ENCODE results near the gene DENND1B. TPM values are rescaled to one million over a fixed set of nuclear protein-coding genes. Genes with fewer than 3 reads are reported as not detected.

The DENND1B gene
- total and polyA plus RNA-seq, 2 experiments from 2014 or later, result 3.7 to 18.6 TPM

DNA sequence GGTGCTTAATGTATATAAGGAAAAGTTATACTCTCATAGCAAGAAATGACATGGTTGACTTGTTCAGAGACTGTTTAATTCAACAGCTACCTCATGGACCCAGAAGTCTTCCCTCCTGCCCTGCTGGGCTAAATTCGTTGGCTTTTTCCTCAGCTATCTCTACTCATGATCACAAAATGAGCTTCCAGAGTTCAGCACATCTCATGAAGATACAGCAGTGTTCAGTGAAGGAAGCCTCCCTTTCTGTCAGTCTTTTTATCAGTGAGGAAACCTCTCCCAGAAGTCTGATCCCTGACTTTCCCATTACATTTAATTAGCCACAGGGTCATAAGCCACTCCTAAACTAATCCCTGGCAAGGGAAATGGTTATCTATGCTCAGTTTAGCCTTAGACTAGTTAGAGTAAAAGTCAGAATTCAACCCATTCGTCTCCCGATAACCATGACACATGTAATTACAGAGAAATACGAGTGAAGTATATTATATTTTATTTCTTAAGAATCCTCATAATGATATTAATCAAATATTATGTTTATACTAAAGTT is 97.5 kb downstream of the DENND1B start:
- no peak overlapping the region for H3K4me3 ChIP-seq
- no peak overlapping the region for H3K27ac ChIP-seq
- 71% methylated on average over 4 of the region's 4 CpGs for WGBS (ENCODE audit: low lambda C conversion rate, missing lambda C conversion rate)
- H3K79me2 ChIP-seq, result peaks cover 7% of the 10 kb centered on the region
- H3K9me2 ChIP-seq (replicated peaks; ENCODE audit: insufficient read depth), result no peaks in the 10 kb centered on the region
- H3K4me1 ChIP-seq (ENCODE audit: insufficient read depth), result no peaks in the 10 kb centered on the region
- DNase-seq (ENCODE audit: low spot score), result no peak
- H2AFZ ChIP-seq, result no peak overlapping the region
- TF ChIP-seq, protein P1, sequence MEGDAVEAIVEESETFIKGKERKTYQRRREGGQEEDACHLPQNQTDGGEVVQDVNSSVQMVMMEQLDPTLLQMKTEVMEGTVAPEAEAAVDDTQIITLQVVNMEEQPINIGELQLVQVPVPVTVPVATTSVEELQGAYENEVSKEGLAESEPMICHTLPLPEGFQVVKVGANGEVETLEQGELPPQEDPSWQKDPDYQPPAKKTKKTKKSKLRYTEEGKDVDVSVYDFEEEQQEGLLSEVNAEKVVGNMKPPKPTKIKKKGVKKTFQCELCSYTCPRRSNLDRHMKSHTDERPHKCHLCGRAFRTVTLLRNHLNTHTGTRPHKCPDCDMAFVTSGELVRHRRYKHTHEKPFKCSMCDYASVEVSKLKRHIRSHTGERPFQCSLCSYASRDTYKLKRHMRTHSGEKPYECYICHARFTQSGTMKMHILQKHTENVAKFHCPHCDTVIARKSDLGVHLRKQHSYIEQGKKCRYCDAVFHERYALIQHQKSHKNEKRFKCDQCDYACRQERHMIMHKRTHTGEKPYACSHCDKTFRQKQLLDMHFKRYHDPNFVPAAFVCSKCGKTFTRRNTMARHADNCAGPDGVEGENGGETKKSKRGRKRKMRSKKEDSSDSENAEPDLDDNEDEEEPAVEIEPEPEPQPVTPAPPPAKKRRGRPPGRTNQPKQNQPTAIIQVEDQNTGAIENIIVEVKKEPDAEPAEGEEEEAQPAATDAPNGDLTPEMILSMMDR (IDR thresholded peaks at IDR 0.05; ENCODE audit: poor library complexity), result no peak
- no peak for TF ChIP-seq EZH2 (IDR thresholded peaks at IDR 0.05; ENCODE audit: borderline replicate concordance)
- TF ChIP-seq EZH2phosphoT487 (IDR thresholded peaks at IDR 0.05; ENCODE audit: low read depth, severe bottlenecking, unreplicated experiment), result no peak
- H3K27me3 ChIP-seq, result no peaks in the 10 kb centered on the region
- H3K36me3 ChIP-seq (replicated peaks; ENCODE audit: insufficient read depth, low read depth), result no peaks in the 10 kb centered on the region
- no peaks in the 10 kb centered on the region for H4K20me1 ChIP-seq (ENCODE audit: insufficient read depth, poor library complexity, severe bottlenecking)
- no peak overlapping the region for H3K4me2 ChIP-seq
- H3K9me3 ChIP-seq (ENCODE audit: low read depth), result no peaks in the 10 kb centered on the region

GRCh38 chr1:197677313-197677712 is 98.0 kb downstream of the DENND1B start:
- TF ChIP-seq, protein P1 (IDR thresholded peaks at IDR 0.05; ENCODE audit: poor library complexity), result no peak
- TF ChIP-seq EZH2phosphoT487 (IDR thresholded peaks at IDR 0.05; ENCODE audit: low read depth, severe bottlenecking, unreplicated experiment) (no peak), EZH2 (IDR thresholded peaks at IDR 0.05; ENCODE audit: borderline replicate concordance) (no peak)
- H3K27me3 ChIP-seq, result no peaks in the 10 kb centered on the region
- 90% methylated on average over 3 of the region's 3 CpGs for WGBS (ENCODE audit: low lambda C conversion rate, missing lambda C conversion rate)

DNA sequence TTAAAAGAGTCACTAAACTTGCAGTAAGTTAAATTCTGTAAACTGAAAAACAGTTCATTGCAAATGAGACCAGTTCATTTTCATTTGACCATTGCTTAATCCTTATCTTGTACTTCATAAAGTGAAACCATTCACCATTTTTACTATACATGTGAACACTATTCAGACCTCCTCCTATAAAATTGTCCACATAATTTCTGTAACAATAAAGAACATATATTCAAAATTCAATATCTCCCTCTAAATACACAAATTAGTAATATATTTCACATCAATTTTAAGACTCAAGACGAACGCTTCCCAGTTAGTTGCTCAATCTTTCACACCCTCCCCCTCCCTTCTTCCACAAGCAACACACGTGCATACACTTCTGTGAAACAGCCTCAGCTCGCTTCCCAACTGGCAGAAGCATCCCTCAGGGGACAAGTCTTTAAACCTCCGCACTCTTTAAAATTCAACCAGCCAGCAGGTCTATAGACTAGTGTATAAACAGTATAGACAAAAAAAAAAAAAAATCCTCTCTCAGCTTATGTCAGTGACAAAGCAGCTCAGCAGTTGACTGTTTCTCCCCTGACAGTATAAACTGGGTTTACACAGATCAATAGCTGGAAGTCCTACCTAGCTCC is 99.6 kb downstream of the DENND1B start:
- peaks cover 7% of the 10 kb centered on the region for H3K79me2 ChIP-seq
- H2AFZ ChIP-seq, result no peak overlapping the region
- 42% methylated on average over 5 of the region's 5 CpGs for WGBS (ENCODE audit: low lambda C conversion rate, missing lambda C conversion rate)
- H3K4me2 ChIP-seq, result peak overlapping the region; percentile 63
- TF ChIP-seq, protein P1 (IDR thresholded peaks at IDR 0.05; ENCODE audit: poor library complexity), result no peak
- TF ChIP-seq EZH2 (IDR thresholded peaks at IDR 0.05; ENCODE audit: borderline replicate concordance) (no peak), EZH2phosphoT487 (IDR thresholded peaks at IDR 0.05; ENCODE audit: low read depth, severe bottlenecking, unreplicated experiment) (no peak)
- H3K27me3 ChIP-seq, result no peaks in the 10 kb centered on the region
- peak; percentile 11 for DNase-seq (ENCODE audit: low spot score)
- H4K20me1 ChIP-seq (ENCODE audit: insufficient read depth, poor library complexity, severe bottlenecking), result no peaks in the 10 kb centered on the region
- H3K9me2 ChIP-seq (replicated peaks; ENCODE audit: insufficient read depth), result no peaks in the 10 kb centered on the region
- H3K4me3 ChIP-seq, result no peak overlapping the region
- H3K9me3 ChIP-seq (ENCODE audit: low read depth), result no peaks in the 10 kb centered on the region
- no peaks in the 10 kb centered on the region for H3K36me3 ChIP-seq (replicated peaks; ENCODE audit: insufficient read depth, low read depth)
- H3K27ac ChIP-seq, result no peak overlapping the region
- no peaks in the 10 kb centered on the region for H3K4me1 ChIP-seq (ENCODE audit: insufficient read depth)

More at GRCh38 chr1:197677313-197677712, 98.0 kb downstream of the DENND1B start:
- Histone ChIP-seq H2AFZ (no peak overlapping the region), H3K36me3 (replicated peaks; ENCODE audit: insufficient read depth, low read depth) (no peaks in the 10 kb centered on the region), H3K9me2 (replicated peaks; ENCODE audit: insufficient read depth) (no peaks in the 10 kb centered on the region), H3K27ac (no peak overlapping the region), H3K79me2 (peaks cover 7% of the 10 kb centered on the region), H3K9me3 (ENCODE audit: low read depth) (no peaks in the 10 kb centered on the region), H3K4me2 (no peak overlapping the region), H3K4me1 (ENCODE audit: insufficient read depth) (no peaks in the 10 kb centered on the region), H4K20me1 (ENCODE audit: insufficient read depth, poor library complexity, severe bottlenecking) (no peaks in the 10 kb centered on the region), H3K4me3 (no peak overlapping the region)
- no peak for DNase-seq (ENCODE audit: low spot score)
